Measurements from ENCODE around the gene CDYL.

The CDYL gene

GRCh38 chr6:4776131-4776492 lies at the start of gene CDYL:
TSS of gene CDYL (plus strand) at chr6:4776404. CDS start at chr6:4776784, 380 bp downstream.
- peak; percentile 82 for DNase-seq (ENCODE audit: low read depth)

GRCh38 chr6:4726645-4727044 lies 49.6 kb upstream of the CDYL start:
- DNase-seq (ENCODE audit: low read depth) = no peak

GRCh38 chr6:4727217-4727616 lies 49.0 kb upstream of the CDYL start:
- no peak for DNase-seq (ENCODE audit: low read depth)

GRCh38 chr6:4727671-4728435 lies 48.4 kb upstream of the CDYL start:
- no peak for DNase-seq (ENCODE audit: low read depth)

- no peak for DNase-seq (ENCODE audit: low read depth)
These were observed 47.8 kb upstream of the CDYL start for GRCh38 chr6:4728436-4728769.

- no peak for DNase-seq (ENCODE audit: low read depth)
These were observed 47.3 kb upstream of the CDYL start for GRCh38 chr6:4728926-4729325.

GRCh38 chr6:4731996-4732395 lies 44.2 kb upstream of the CDYL start:
- no peak for DNase-seq (ENCODE audit: low read depth)

- no peak for DNase-seq (ENCODE audit: low read depth)
These were observed 43.4 kb upstream of the CDYL start for GRCh38 chr6:4732691-4733315.

GRCh38 chr6:4736371-4736873 lies 39.8 kb upstream of the CDYL start:
- DNase-seq (ENCODE audit: low read depth) = no peak

- no peak for DNase-seq (ENCODE audit: low read depth)
These were observed 36.2 kb upstream of the CDYL start for GRCh38 chr6:4740032-4740431.

- DNase-seq (ENCODE audit: low read depth) = no peak
These were observed 33.1 kb upstream of the CDYL start for GRCh38 chr6:4743062-4743461.

GRCh38 chr6:4743926-4744325 lies 32.3 kb upstream of the CDYL start:
- DNase-seq (ENCODE audit: low read depth) = no peak

GRCh38 chr6:4747588-4747987 lies 28.6 kb upstream of the CDYL start:
- DNase-seq (ENCODE audit: low read depth) = no peak

GRCh38 chr6:4751823-4752464 lies 24.3 kb upstream of the CDYL start:
- DNase-seq (ENCODE audit: low read depth) = no peak

GRCh38 chr6:4756247-4756646 lies 20.0 kb upstream of the CDYL start:
- no peak for DNase-seq (ENCODE audit: low read depth)

GRCh38 chr6:4759997-4760396 lies 16.2 kb upstream of the CDYL start:
- DNase-seq (ENCODE audit: low read depth) = no peak

- DNase-seq (ENCODE audit: low read depth) = no peak
These were observed 15.4 kb upstream of the CDYL start for GRCh38 chr6:4760773-4761172.

- no peak for DNase-seq (ENCODE audit: low read depth)
These were observed 13.9 kb upstream of the CDYL start for GRCh38 chr6:4762294-4762693.

GRCh38 chr6:4763921-4764320 lies 12.3 kb upstream of the CDYL start:
- no peak for DNase-seq (ENCODE audit: low read depth)

GRCh38 chr6:4768815-4769214 lies 7.4 kb upstream of the CDYL start:
- no peak for DNase-seq (ENCODE audit: low read depth)

- DNase-seq (ENCODE audit: low read depth) = no peak
These were observed 3.5 kb upstream of the CDYL start for GRCh38 chr6:4772750-4773149.

- no peak for DNase-seq (ENCODE audit: low read depth)
These were observed 3.0 kb upstream of the CDYL start for GRCh38 chr6:4773181-4773580.

- DNase-seq (ENCODE audit: low read depth) = no peak
These were observed 1.9 kb upstream of the CDYL start for GRCh38 chr6:4774296-4774695.

Data from activated gamma-delta T cell treated with anti-CD3 and anti-CD28 coated beads, Interleukin-2, amount 50 U/mL, for 16 hours (primary cell).